ENCODE results near the gene ERMP1. TPM values are rescaled to one million over a fixed set of nuclear protein-coding genes. Genes with fewer than 3 reads are reported as not detected.

ERMP1 gene
- total and polyA plus RNA-seq, 4 experiments from 2014 or later = 11.6 to 24.5 (median 17.6) TPM

GRCh38 chr9:5853617-5854016 lies 20.7 kb upstream of the ERMP1 start:
- Mint-ChIP-seq H3K27ac (peak overlapping the region in 6 of 7 donors; percentile 19 to 77 (median 39)), H3K27me3 (no peaks in the 10 kb centered on the region), H3K4me1 (peaks cover 22 to 47% (median 33%) of the 10 kb centered on the region in 4 donors), H3K36me3 (peaks cover 7 to 15% of the 10 kb centered on the region in 2 donors), H3K9me3 (peaks cover 0 to 7% (median 3%) of the 10 kb centered on the region in 8 donors), H3K4me3 (no peak overlapping the region)
- Histone ChIP-seq H3K36me3 (ENCODE audit: insufficient read depth, low read length) (no peaks in the 10 kb centered on the region), H3K9me3 (ENCODE audit: control insufficient read depth in 1 of 2, low read length in 2 of 2) (no peaks in the 10 kb centered on the region), H3K27me3 (ENCODE audit: insufficient read depth, low read length) (no peaks in the 10 kb centered on the region), H3K27ac (ENCODE audit: low read depth, low read length) (no peak overlapping the region), H3K4me3 (ENCODE audit: low read length in 2 of 2) (no peak overlapping the region), H3K4me1 (ENCODE audit: insufficient read depth, low read length) (peaks cover 28% of the 10 kb centered on the region)
- intact Hi-C loops (cut with micrococcal nuclease) = no loop called here
- POLR2A ChIA-PET (ENCODE audit: partially characterized antibody) = interaction anchor here (1.0 to 1.7 kb wide), 2 partner anchors 12 to 225 kb away, joined by 3 to 6 read pairs; no protein-coding TSS in a partner anchor
- DNase-seq = no peak
- CTCF ChIA-PET (ENCODE audit: partially characterized antibody) = interaction anchor here (1.0 to 1.2 kb wide), 3 partner anchors 9 to 33 kb away, joined by 3 to 6 read pairs (median 3); no protein-coding TSS in a partner anchor

- Histone ChIP-seq H3K36me3 (ENCODE audit: insufficient read depth, low read length) (no peaks in the 10 kb centered on the region), H3K4me1 (ENCODE audit: insufficient read depth, low read length) (peaks cover 28% of the 10 kb centered on the region), H3K27me3 (ENCODE audit: insufficient read depth, low read length) (no peaks in the 10 kb centered on the region), H3K4me3 (ENCODE audit: low read length in 2 of 2) (no peak overlapping the region), H3K9me3 (ENCODE audit: control insufficient read depth in 1 of 2, low read length in 2 of 2) (no peaks in the 10 kb centered on the region), H3K27ac (ENCODE audit: low read depth, low read length) (no peak overlapping the region)
- intact Hi-C loops (cut with micrococcal nuclease) = no loop called here
- peak overlapping the region in 5 of 7 donors; percentile 38 to 77 (median 41) for H3K27ac Mint-ChIP-seq
- peak overlapping the region in 1 of 8 donors; percentile 16 for H3K4me3 Mint-ChIP-seq
- H3K9me3 Mint-ChIP-seq = peaks cover 0 to 7% (median 3%) of the 10 kb centered on the region in 8 donors
- DNase-seq = no peak
- H3K36me3 Mint-ChIP-seq = peaks cover 7 to 14% of the 10 kb centered on the region in 2 donors
- peaks cover 24 to 53% (median 35%) of the 10 kb centered on the region in 4 donors for H3K4me1 Mint-ChIP-seq
- POLR2A ChIA-PET (ENCODE audit: partially characterized antibody) = interaction anchor here (1.0 kb wide), 1 partner anchor 225 kb away, joined by 3 read pairs; no protein-coding TSS in a partner anchor
- CTCF ChIA-PET (ENCODE audit: partially characterized antibody) = interaction anchor here (1.0 to 3.6 kb wide), 4 partner anchors 13 to 201 kb away, joined by 3 to 21 read pairs (median 6); partner anchors contain the start of gene ERMP1
- no peaks in the 10 kb centered on the region for H3K27me3 Mint-ChIP-seq
These were observed 20.1 kb upstream of the ERMP1 start for GRCh38 chr9:5852987-5853386.

DNA sequence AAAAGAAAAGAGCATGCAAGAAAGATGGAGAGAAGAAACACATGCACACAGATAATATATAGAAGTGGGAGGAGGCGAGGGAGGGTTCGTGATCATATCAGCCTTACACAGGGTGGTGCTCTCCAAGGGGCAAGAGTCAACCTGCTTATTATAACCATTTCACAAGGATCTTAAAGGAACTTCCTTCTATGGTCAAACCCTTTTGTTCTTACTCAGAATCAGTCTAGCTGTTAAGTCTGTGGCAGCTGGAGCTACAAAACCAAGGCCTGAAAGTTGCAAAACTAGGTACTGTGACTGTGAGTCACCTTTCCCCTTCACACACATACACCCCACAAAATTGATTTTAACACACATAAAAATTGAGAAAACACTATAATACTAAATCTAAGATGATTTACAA lies 18.5 kb upstream of the ERMP1 start:
- Mint-ChIP-seq H3K9me3 (peaks cover 0 to 7% (median 3%) of the 10 kb centered on the region in 8 donors), H3K36me3 (peaks cover 4 to 11% of the 10 kb centered on the region in 2 donors), H3K27me3 (no peaks in the 10 kb centered on the region), H3K4me1 (peaks cover 24 to 60% (median 39%) of the 10 kb centered on the region in 4 donors), H3K27ac (peak overlapping the region; percentile 8 to 88 (median 51)), H3K4me3 (peak overlapping the region in 5 of 8 donors; percentile 5 to 39 (median 16))
- Histone ChIP-seq H3K36me3 (ENCODE audit: insufficient read depth, low read length) (no peaks in the 10 kb centered on the region), H3K9me3 (ENCODE audit: control insufficient read depth in 1 of 2, low read length in 2 of 2) (no peaks in the 10 kb centered on the region), H3K27me3 (ENCODE audit: insufficient read depth, low read length) (no peaks in the 10 kb centered on the region), H3K27ac (ENCODE audit: low read depth, low read length) (no peak overlapping the region), H3K4me3 (ENCODE audit: low read length in 2 of 2) (no peak overlapping the region), H3K4me1 (ENCODE audit: insufficient read depth, low read length) (peaks cover 28% of the 10 kb centered on the region)
- intact Hi-C loops (cut with micrococcal nuclease) = loop anchor here (1.0 kb wide), 1 partner anchor 10 kb away; no protein-coding TSS in a partner anchor
- CTCF ChIA-PET (ENCODE audit: partially characterized antibody) = interaction anchor here (1.1 to 3.6 kb wide), 5 partner anchors 14 to 203 kb away, joined by 3 to 21 read pairs (median 4); partner anchors contain the start of gene ERMP1
- POLR2A ChIA-PET (ENCODE audit: partially characterized antibody) = interaction anchor here (1.0 to 2.6 kb wide), 4 partner anchors 10 to 156 kb away, joined by 3 to 14 read pairs (median 8); partner anchors contain the start of gene ERMP1
- DNase-seq = no peak

DNA sequence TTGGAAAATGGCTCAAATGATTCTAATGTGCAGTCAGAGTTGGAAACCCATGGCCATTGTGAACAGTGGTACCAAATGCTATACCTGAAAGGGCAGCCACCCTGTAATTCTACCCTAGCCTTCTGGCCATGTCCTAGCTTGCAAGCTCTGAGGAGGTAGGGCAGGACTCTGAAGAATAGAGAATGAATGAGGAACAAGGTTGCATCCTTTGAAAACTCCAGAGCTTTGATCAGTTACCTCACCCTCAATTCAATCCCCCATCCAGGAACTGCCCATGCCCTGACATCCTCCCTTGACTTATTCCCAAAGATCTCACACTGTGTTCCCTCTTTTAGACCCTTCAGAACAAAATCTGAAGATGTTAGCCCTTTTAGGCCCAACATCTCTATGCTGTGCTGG lies 17.8 kb upstream of the ERMP1 start:
- Histone ChIP-seq H3K9me3 (ENCODE audit: control insufficient read depth in 1 of 2, low read length in 2 of 2) (no peaks in the 10 kb centered on the region), H3K36me3 (ENCODE audit: insufficient read depth, low read length) (no peaks in the 10 kb centered on the region), H3K27ac (ENCODE audit: low read depth, low read length) (no peak overlapping the region), H3K27me3 (ENCODE audit: insufficient read depth, low read length) (no peaks in the 10 kb centered on the region), H3K4me3 (ENCODE audit: low read length in 2 of 2) (no peak overlapping the region), H3K4me1 (ENCODE audit: insufficient read depth, low read length) (peaks cover 34% of the 10 kb centered on the region)
- no peak overlapping the region for H3K4me3 Mint-ChIP-seq
- no peak for DNase-seq
- H3K27ac Mint-ChIP-seq = peak overlapping the region in 6 of 7 donors; percentile 1 to 88 (median 32)
- POLR2A ChIA-PET (ENCODE audit: partially characterized antibody) = interaction anchor here (0.6 to 2.6 kb wide), 4 partner anchors 9 to 157 kb away, joined by 3 to 14 read pairs (median 8); partner anchors contain the start of gene ERMP1
- CTCF ChIA-PET (ENCODE audit: partially characterized antibody) = interaction anchor here (1.1 to 3.6 kb wide), 3 partner anchors 17 to 52 kb away, joined by 3 to 21 read pairs (median 9); partner anchors contain the start of gene ERMP1
- no peaks in the 10 kb centered on the region for H3K27me3 Mint-ChIP-seq
- H3K4me1 Mint-ChIP-seq = peaks cover 27 to 67% (median 45%) of the 10 kb centered on the region in 4 donors
- intact Hi-C loops (cut with micrococcal nuclease) = loop anchor here (1.0 kb wide), 1 partner anchor 9 kb away; no protein-coding TSS in a partner anchor
- H3K36me3 Mint-ChIP-seq = peaks cover 0 to 6% of the 10 kb centered on the region in 2 donors
- H3K9me3 Mint-ChIP-seq = peaks cover 0 to 7% (median 3%) of the 10 kb centered on the region in 8 donors

- Mint-ChIP-seq H3K4me1 (peaks cover 45 to 82% (median 65%) of the 10 kb centered on the region in 4 donors), H3K27me3 (no peaks in the 10 kb centered on the region), H3K9me3 (peaks cover 0 to under 1% (median 0%) of the 10 kb centered on the region in 8 donors), H3K4me3 (no peak overlapping the region), H3K36me3 (no peaks in the 10 kb centered on the region), H3K27ac (peak overlapping the region in 4 of 7 donors; percentile 20 to 49 (median 32))
- H3K27ac ChIP-seq (ENCODE audit: low read depth, low read length) = no peak overlapping the region
- H3K4me1 ChIP-seq (ENCODE audit: insufficient read depth, low read length) = peaks cover 57% of the 10 kb centered on the region
- H3K36me3 ChIP-seq (ENCODE audit: insufficient read depth, low read length) = no peaks in the 10 kb centered on the region
- DNase-seq = no peak
- H3K9me3 ChIP-seq (ENCODE audit: control insufficient read depth in 1 of 2, low read length in 2 of 2) = no peaks in the 10 kb centered on the region
- ChIA-PET CTCF (ENCODE audit: partially characterized antibody) (interaction anchor here (1.8 kb wide), 1 partner anchor 16 kb away, joined by 6 read pairs; the partner anchor contains the start of gene ERMP1), POLR2A (ENCODE audit: partially characterized antibody) (interaction anchor here (1.8 kb wide), 1 partner anchor 16 kb away, joined by 5 read pairs; the partner anchor contains the start of gene ERMP1)
- no peaks in the 10 kb centered on the region for H3K27me3 ChIP-seq (ENCODE audit: insufficient read depth, low read length)
- no peak overlapping the region for H3K4me3 ChIP-seq (ENCODE audit: low read length in 2 of 2)
- intact Hi-C loops (cut with micrococcal nuclease) = no loop called here
These were observed 15.5 kb upstream of the ERMP1 start for GRCh38 chr9:5848372-5848882.

DNA sequence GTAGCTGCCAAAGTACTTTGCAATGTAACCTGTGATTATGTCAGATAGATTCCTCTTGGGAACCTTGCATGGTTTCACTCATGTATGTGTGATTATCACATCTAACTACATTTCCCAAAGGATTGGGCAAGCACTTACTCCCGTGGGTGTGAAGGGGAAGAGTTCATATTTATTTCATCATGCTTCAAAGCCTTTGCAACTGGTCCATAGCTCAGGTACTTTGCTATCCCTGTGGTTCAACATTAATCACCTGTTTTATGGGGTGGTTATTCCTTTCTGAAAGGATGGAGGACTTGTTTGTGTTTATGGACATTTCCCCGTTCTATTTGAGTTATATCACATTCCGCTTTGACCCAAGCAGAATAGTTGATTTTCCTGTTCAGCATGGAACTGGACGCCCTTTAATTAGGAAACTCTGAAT lies 13.6 kb upstream of the ERMP1 start:
- peak overlapping the region in 1 of 8 donors; percentile 26 for H3K4me3 Mint-ChIP-seq
- no peaks in the 10 kb centered on the region for H3K27me3 Mint-ChIP-seq
- H3K4me1 ChIP-seq (ENCODE audit: insufficient read depth, low read length) = peaks cover 59% of the 10 kb centered on the region
- no peaks in the 10 kb centered on the region for H3K9me3 Mint-ChIP-seq
- peaks cover 51 to 83% (median 67%) of the 10 kb centered on the region in 4 donors for H3K4me1 Mint-ChIP-seq
- ChIA-PET POLR2A (ENCODE audit: partially characterized antibody) (no interaction called here), CTCF (ENCODE audit: partially characterized antibody) (interaction anchor here (2.0 kb wide), 1 partner anchor 13 kb away, joined by 9 read pairs; the partner anchor contains the start of gene ERMP1)
- intact Hi-C loops (cut with micrococcal nuclease) = no loop called here
- H3K4me3 ChIP-seq (ENCODE audit: low read length in 2 of 2) = no peak overlapping the region
- no peaks in the 10 kb centered on the region for H3K36me3 Mint-ChIP-seq
- DNase-seq = no peak
- H3K27ac ChIP-seq (ENCODE audit: low read depth, low read length) = no peak overlapping the region
- H3K9me3 ChIP-seq (ENCODE audit: control insufficient read depth in 1 of 2, low read length in 2 of 2) = no peaks in the 10 kb centered on the region
- no peaks in the 10 kb centered on the region for H3K27me3 ChIP-seq (ENCODE audit: insufficient read depth, low read length)
- H3K36me3 ChIP-seq (ENCODE audit: insufficient read depth, low read length) = no peaks in the 10 kb centered on the region
- H3K27ac Mint-ChIP-seq = peak overlapping the region in 2 of 7 donors; percentile 5 to 96

DNA sequence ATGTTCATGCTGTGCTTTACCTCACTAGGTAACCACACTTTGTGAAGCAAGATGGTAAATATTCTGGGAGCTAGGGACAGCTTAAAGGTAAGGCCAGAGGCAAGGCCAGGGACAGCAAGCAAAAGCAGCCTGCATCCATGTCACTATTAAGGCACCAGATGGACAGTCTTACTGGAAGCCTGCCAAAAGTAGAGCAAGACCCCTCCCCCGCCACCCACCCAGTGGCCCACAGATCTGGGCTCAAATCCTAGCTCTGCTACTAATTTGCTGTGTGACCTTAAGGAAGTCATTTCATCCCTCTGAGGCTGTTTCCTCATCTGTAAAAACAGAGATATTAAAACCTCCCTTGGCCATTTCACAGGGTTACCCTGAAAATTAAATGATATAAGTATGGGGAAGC lies 13.2 kb upstream of the ERMP1 start:
- Mint-ChIP-seq H3K4me1 (peaks cover 50 to 83% (median 67%) of the 10 kb centered on the region in 4 donors), H3K27ac (peak overlapping the region in 5 of 7 donors; percentile 58 to 96 (median 88)), H3K36me3 (no peaks in the 10 kb centered on the region), H3K27me3 (no peaks in the 10 kb centered on the region), H3K9me3 (no peaks in the 10 kb centered on the region), H3K4me3 (peak overlapping the region in 1 of 8 donors; percentile 30)
- H3K9me3 ChIP-seq (ENCODE audit: control insufficient read depth in 1 of 2, low read length in 2 of 2) = no peaks in the 10 kb centered on the region
- intact Hi-C loops (cut with micrococcal nuclease) = no loop called here
- no peaks in the 10 kb centered on the region for H3K36me3 ChIP-seq (ENCODE audit: insufficient read depth, low read length)
- H3K4me1 ChIP-seq (ENCODE audit: insufficient read depth, low read length) = peaks cover 59% of the 10 kb centered on the region
- H3K27me3 ChIP-seq (ENCODE audit: insufficient read depth, low read length) = no peaks in the 10 kb centered on the region
- ChIA-PET CTCF (ENCODE audit: partially characterized antibody) (interaction anchor here (2.0 kb wide), 1 partner anchor 13 kb away, joined by 9 read pairs; the partner anchor contains the start of gene ERMP1), POLR2A (ENCODE audit: partially characterized antibody) (interaction anchor here (5.5 kb wide), 1 partner anchor 14 kb away, joined by 97 read pairs; the partner anchor contains the start of gene ERMP1)
- DNase-seq = no peak
- no peak overlapping the region for H3K27ac ChIP-seq (ENCODE audit: low read depth, low read length)
- H3K4me3 ChIP-seq (ENCODE audit: low read length in 2 of 2) = no peak overlapping the region

Data from CD4-positive, alpha-beta memory T cell (primary cell).